Activated B cell treated with CpG ODN at 0.5 μM for 24 hours (primary cell): Measurements from ENCODE around the gene ZDHHC11. TPM values are rescaled to one million over a fixed set of nuclear protein-coding genes. Genes with fewer than 3 reads are reported as not detected.

ENCODE experiments used
- ATAC-seq: fragments of 200-7000 bp; cut with Tn5 transposase; one replicate; pipeline ENCODE4 v1.10.0; 2021; ENCODE audit warnings: low read depth, mild to moderate bottlenecking, moderate library complexity
- CTCF ChIA-PET: fragments of 350-600 bp; sonication (Branson Sonifier 250); formaldehyde crosslinking; loops from one replicate; lab custom pipeline; 2021; ENCODE audit warnings: antibody characterized with exemption; lab: Charles Lee
- POLR2A ChIA-PET: fragments of 350-600 bp; sonication (Branson Sonifier 250); formaldehyde crosslinking; loops from one replicate; lab custom pipeline; 2021; ENCODE audit warnings: antibody characterized with exemption; lab: Charles Lee
- DNase-seq: peaks from one replicate; pipeline ENCODE4 v3.0.0; 2022
- H3K27ac Mint-ChIP-seq: one replicate; pipeline ENCODE4 v1.8.0; 2020; ENCODE audit warnings: mixed read lengths
- H3K27me3 Mint-ChIP-seq: one replicate; pipeline ENCODE4 v1.8.0; 2021; ENCODE audit warnings: mixed read lengths
- H3K36me3 Mint-ChIP-seq: one replicate; pipeline ENCODE4 v1.8.0; 2021; ENCODE audit warnings: low read depth, mixed read lengths
- H3K4me1 Mint-ChIP-seq: one replicate; pipeline ENCODE4 v1.8.0; 2021; ENCODE audit warnings: mixed read lengths
- H3K4me3 Mint-ChIP-seq: one replicate; pipeline ENCODE4 v1.8.0; 2020; ENCODE audit warnings: mild to moderate bottlenecking, mixed read lengths
- H3K9me3 Mint-ChIP-seq: one replicate; pipeline ENCODE4 v1.8.0; 2020; ENCODE audit warnings: mixed read lengths
- CTCF ChIP-seq: fragments of 200-600 bp; IDR thresholded peaks from one replicate; pipeline ENCODE4 v1.8.0; 2022; ENCODE audit warnings: antibody characterized with exemption, mild to moderate bottlenecking
- intact Hi-C: fragments of 100-400 bp; cut with micrococcal nuclease; formaldehyde crosslinking; loops from one replicate; pipeline ENCODE4 v1.15.1; 2024
- total RNA-seq: library from RNA; stranded (reverse); gene quantifications from 2 replicates; pipeline ENCODE4 v1.2.3, GENCODE V29; 2022

Gene ZDHHC11
- total RNA-seq, 1 donor from 2014 or later, result 1.6 TPM

- POLR2A ChIA-PET, result no interaction called here
- CTCF ChIA-PET, result no interaction called here
- H3K4me3 Mint-ChIP-seq, result no peak overlapping the region
- no peak for TF ChIP-seq CTCF
- peaks cover 81% of the 10 kb centered on the region for H3K36me3 Mint-ChIP-seq
- no peaks in the 10 kb centered on the region for H3K9me3 Mint-ChIP-seq
- intact Hi-C loops, result no loop called here
- H3K27ac Mint-ChIP-seq, result no peak overlapping the region
- DNase-seq, result no peak
- peaks cover 13% of the 10 kb centered on the region for H3K4me1 Mint-ChIP-seq
- H3K27me3 Mint-ChIP-seq, result no peaks in the 10 kb centered on the region
- ATAC-seq, result no peak
Observed at GRCh38 chr5:887947-888637, 37.3 kb upstream of the ZDHHC11 start.

- intact Hi-C loops, result no loop called here
- Mint-ChIP-seq H3K27ac (no peak overlapping the region), H3K4me3 (no peak overlapping the region), H3K4me1 (peaks cover 11% of the 10 kb centered on the region), H3K9me3 (no peaks in the 10 kb centered on the region), H3K36me3 (peaks cover 92% of the 10 kb centered on the region), H3K27me3 (no peaks in the 10 kb centered on the region)
- ATAC-seq (no peak), DNase-seq (no peak)
- no peak for TF ChIP-seq CTCF
- ChIA-PET CTCF (no interaction called here), POLR2A (no interaction called here)
Observed at GRCh38 chr5:886716-887325, 36.0 kb upstream of the ZDHHC11 start.

GRCh38 chr5:886036-886435 lies 35.2 kb upstream of the ZDHHC11 start:
- TF ChIP-seq CTCF, result no peak
- H3K27ac Mint-ChIP-seq, result no peak overlapping the region
- CTCF ChIA-PET, result no interaction called here
- intact Hi-C loops, result no loop called here
- no peak overlapping the region for H3K4me3 Mint-ChIP-seq
- H3K27me3 Mint-ChIP-seq, result no peaks in the 10 kb centered on the region
- ATAC-seq, result no peak
- H3K36me3 Mint-ChIP-seq, result peaks cover 94% of the 10 kb centered on the region
- H3K9me3 Mint-ChIP-seq, result no peaks in the 10 kb centered on the region
- POLR2A ChIA-PET, result no interaction called here
- H3K4me1 Mint-ChIP-seq, result peaks cover 3% of the 10 kb centered on the region
- no peak for DNase-seq

- intact Hi-C loops, result no loop called here
- no peak for TF ChIP-seq CTCF
- peaks cover 94% of the 10 kb centered on the region for H3K36me3 Mint-ChIP-seq
- DNase-seq (no peak), ATAC-seq (no peak)
- H3K4me3 Mint-ChIP-seq, result no peak overlapping the region
- ChIA-PET CTCF (no interaction called here), POLR2A (no interaction called here)
- no peaks in the 10 kb centered on the region for H3K9me3 Mint-ChIP-seq
- H3K27me3 Mint-ChIP-seq, result no peaks in the 10 kb centered on the region
- H3K4me1 Mint-ChIP-seq, result peaks cover 2% of the 10 kb centered on the region
- H3K27ac Mint-ChIP-seq, result no peak overlapping the region
Observed at GRCh38 chr5:885529-885928, 34.7 kb upstream of the ZDHHC11 start.

- no peak for DNase-seq
- Mint-ChIP-seq H3K4me1 (peaks cover 2% of the 10 kb centered on the region), H3K36me3 (peaks cover 94% of the 10 kb centered on the region), H3K9me3 (no peaks in the 10 kb centered on the region), H3K27me3 (no peaks in the 10 kb centered on the region), H3K4me3 (no peak overlapping the region), H3K27ac (no peak overlapping the region)
- ChIA-PET CTCF (no interaction called here), POLR2A (no interaction called here)
- no peak for ATAC-seq
- intact Hi-C loops, result no loop called here
- no peak for TF ChIP-seq CTCF
Observed at GRCh38 chr5:885127-885442, 34.3 kb upstream of the ZDHHC11 start.
